Mesenchymal stem cell (in vitro differentiated cells and primary cell): ENCODE measurements around the gene RAB7A.

Experiments used
- DNase-seq: peaks from one replicate; pipeline ENCODE4 v3.0.0-alpha.2; 2013
- H2AFZ ChIP-seq: one replicate; pipeline ENCODE4 v1.6.1; 2013; ENCODE audit warnings: low read depth, mild to moderate bottlenecking, control low read depth, inconsistent platforms, low read length, moderate library complexity
- H2AK5ac ChIP-seq: 2 replicates; pipeline ENCODE4 v1.6.1; 2013; ENCODE audit warnings: low read length, moderate library complexity, mild to moderate bottlenecking, inconsistent platforms; ENCODE audit not compliant: severe bottlenecking
- H2BK120ac ChIP-seq: one replicate; pipeline ENCODE4 v1.6.1; 2013; ENCODE audit warnings: low read depth, mild to moderate bottlenecking, inconsistent platforms, low read length, moderate library complexity
- H2BK12ac ChIP-seq, 2 experiments: one replicate each; pipeline ENCODE4 v1.6.1; 2013; ENCODE audit warnings: inconsistent platforms in 2 of 2, low read length in 2 of 2, mild to moderate bottlenecking in 2 of 2, moderate library complexity in 2 of 2, control low read depth in 1 of 2
- H2BK15ac ChIP-seq: one replicate; pipeline ENCODE4 v1.6.1; 2013; ENCODE audit warnings: mild to moderate bottlenecking, low read depth, inconsistent platforms; ENCODE audit not compliant: poor library complexity, severe bottlenecking
- H2BK5ac ChIP-seq: 2 replicates; pipeline ENCODE4 v1.6.1; 2013; ENCODE audit warnings: low read depth, mild to moderate bottlenecking, low read length, control low read depth, inconsistent platforms; ENCODE audit not compliant: poor library complexity, severe bottlenecking
- H3K14ac ChIP-seq, 2 experiments: one replicate each; pipeline ENCODE4 v1.6.1; 2013; ENCODE audit warnings: inconsistent platforms in 2 of 2, low read length in 2 of 2, control low read depth in 1 of 2, mild to moderate bottlenecking in 1 of 2, moderate library complexity in 1 of 2
- H3K18ac ChIP-seq, 2 experiments: one replicate each; pipeline ENCODE4 v1.6.1; 2013; ENCODE audit warnings: inconsistent platforms in 2 of 2, low read length in 2 of 2, control low read depth in 1 of 2, low read depth in 1 of 2, mild to moderate bottlenecking in 1 of 2
- H3K23ac ChIP-seq, 2 experiments: one replicate each; pipeline ENCODE4 v1.6.1; 2013; ENCODE audit warnings: inconsistent platforms in 2 of 2, low read length in 2 of 2, mild to moderate bottlenecking in 2 of 2, moderate library complexity in 2 of 2, control low read depth in 1 of 2
- H3K27ac ChIP-seq: 2 replicates; pipeline ENCODE4 v1.5.1; 2013; ENCODE audit warnings: mild to moderate bottlenecking, moderate library complexity, low read length, control low read depth, inconsistent platforms; ENCODE audit not compliant: poor library complexity, severe bottlenecking
- H3K27me3 ChIP-seq, 2 experiments: 2 replicates each; pipeline versions ENCODE4 v1.6.1 to v1.7.0; 2013; ENCODE audit warnings: low read length in 2 of 2, mild to moderate bottlenecking in 2 of 2, moderate library complexity in 2 of 2, control low read depth in 1 of 2, inconsistent platforms in 1 of 2; ENCODE audit not compliant: control insufficient read depth in 1 of 2, insufficient read depth in 1 of 2
- H3K36me3 ChIP-seq, 2 experiments: 2 replicates each; pipeline versions ENCODE4 v1.6.1 to v1.7.0; 2013; ENCODE audit warnings: low read length in 2 of 2, control low read depth in 1 of 2, inconsistent platforms in 1 of 2, low read depth in 1 of 2, mild to moderate bottlenecking in 1 of 2; ENCODE audit not compliant: insufficient read depth in 2 of 2, control insufficient read depth in 1 of 2
- H3K4ac ChIP-seq, 2 experiments: one replicate each; pipeline ENCODE4 v1.6.1; 2013; ENCODE audit warnings: inconsistent platforms in 2 of 2, low read length in 2 of 2, mild to moderate bottlenecking in 2 of 2, moderate library complexity in 2 of 2, control low read depth in 1 of 2, low read depth in 1 of 2
- H3K4me1 ChIP-seq: 2 replicates; pipeline ENCODE4 v1.6.1; 2013; ENCODE audit warnings: low read depth, low read length, control low read depth; ENCODE audit not compliant: control insufficient read depth, insufficient read depth
- H3K4me2 ChIP-seq: 2 replicates; pipeline ENCODE4 v1.6.1; 2013; ENCODE audit warnings: low read length, mild to moderate bottlenecking, inconsistent platforms; ENCODE audit not compliant: poor library complexity, severe bottlenecking
- H3K4me3 ChIP-seq, 2 experiments: 2 replicates each; pipeline versions ENCODE4 v1.5.1 to v1.7.0; 2013; ENCODE audit warnings: low read length in 2 of 2, mild to moderate bottlenecking in 2 of 2, control low read depth in 1 of 2, low read depth in 1 of 2; ENCODE audit not compliant: insufficient read depth in 1 of 2
- H3K79me1 ChIP-seq: replicated peaks from 2 replicates; pipeline ENCODE4 v1.6.1; 2013; ENCODE audit warnings: mild to moderate bottlenecking, control low read depth, low read length, inconsistent platforms; ENCODE audit not compliant: poor library complexity, severe bottlenecking
- H3K9ac ChIP-seq: 2 replicates; pipeline ENCODE4 v1.7.0; 2013; ENCODE audit warnings: mild to moderate bottlenecking, low read length, moderate library complexity
- H3K9me3 ChIP-seq: 2 replicates; pipeline ENCODE4 v1.7.0; 2013; ENCODE audit warnings: mild to moderate bottlenecking, low read length; ENCODE audit not compliant: control insufficient read depth
- H4K8ac ChIP-seq: one replicate; pipeline ENCODE4 v1.6.1; 2013; ENCODE audit warnings: inconsistent platforms, mild to moderate bottlenecking, low read length, moderate library complexity
- H4K91ac ChIP-seq: one replicate; pipeline ENCODE4 v1.6.1; 2013; ENCODE audit warnings: mild to moderate bottlenecking, low read length, inconsistent platforms
- WGBS: methylation state at CpG from one replicate; pipeline ENCODE4 v1.1.7; 2013; ENCODE audit warnings: mixed read lengths; 5-methylcytosine and 5-hydroxymethylcytosine counted together

Gene RAB7A

DNA sequence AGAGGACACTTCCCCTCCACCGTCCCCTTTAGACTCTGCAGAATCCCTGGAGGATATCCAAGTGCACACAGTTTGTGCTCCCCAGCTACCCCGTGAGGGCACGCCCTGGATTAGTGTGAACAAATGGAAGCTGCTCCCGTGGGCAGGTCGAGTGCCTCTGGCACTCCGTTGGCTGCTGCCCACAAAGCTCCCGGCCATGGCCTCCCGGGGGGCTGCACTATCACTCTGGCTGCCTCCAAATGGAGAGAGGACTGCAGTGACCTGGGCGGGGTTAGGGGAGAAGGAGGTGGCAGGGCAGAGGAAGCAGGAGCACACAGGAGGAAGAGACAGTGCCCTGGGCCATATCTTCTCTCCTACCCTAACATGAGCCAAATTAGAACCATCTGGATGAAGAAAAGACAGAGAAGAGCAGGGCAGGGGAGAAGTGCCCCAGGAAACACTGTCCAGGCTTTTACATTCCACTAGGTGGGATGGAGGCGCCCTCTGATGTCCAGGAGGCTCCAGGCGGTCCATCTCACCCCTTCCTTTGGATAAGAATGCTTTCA lies 124.0 kb downstream of the RAB7A start:
- H3K27me3 ChIP-seq, result no peaks in the 10 kb centered on the region
- no peak overlapping the region for H3K9ac ChIP-seq
- no peak overlapping the region for H2AK5ac ChIP-seq
- H3K27ac ChIP-seq, result no peak overlapping the region
- WGBS, result 76% methylated on average over 11 of the region's 11 CpGs
- H3K4me3 ChIP-seq, result no peak overlapping the region
- H3K36me3 ChIP-seq, result no peaks in the 10 kb centered on the region
- no peak overlapping the region for H3K4ac ChIP-seq
- H3K9me3 ChIP-seq, result peaks cover 2% of the 10 kb centered on the region
- no peak overlapping the region for H3K14ac ChIP-seq
- no peak overlapping the region for H3K23ac ChIP-seq
- H2AFZ ChIP-seq, result no peak overlapping the region
- H2BK5ac ChIP-seq, result no peak overlapping the region
- no peak overlapping the region for H4K8ac ChIP-seq
- no peak overlapping the region for H2BK120ac ChIP-seq
- H3K18ac ChIP-seq, result no peak overlapping the region
- no peaks in the 10 kb centered on the region for H3K79me1 ChIP-seq
- no peak overlapping the region for H4K91ac ChIP-seq
- DNase-seq, result no peak
- H3K4me1 ChIP-seq, result peaks cover 10% of the 10 kb centered on the region
- H3K4me2 ChIP-seq, result no peak overlapping the region
- H2BK15ac ChIP-seq, result no peak overlapping the region
- no peak overlapping the region for H2BK12ac ChIP-seq

DNA sequence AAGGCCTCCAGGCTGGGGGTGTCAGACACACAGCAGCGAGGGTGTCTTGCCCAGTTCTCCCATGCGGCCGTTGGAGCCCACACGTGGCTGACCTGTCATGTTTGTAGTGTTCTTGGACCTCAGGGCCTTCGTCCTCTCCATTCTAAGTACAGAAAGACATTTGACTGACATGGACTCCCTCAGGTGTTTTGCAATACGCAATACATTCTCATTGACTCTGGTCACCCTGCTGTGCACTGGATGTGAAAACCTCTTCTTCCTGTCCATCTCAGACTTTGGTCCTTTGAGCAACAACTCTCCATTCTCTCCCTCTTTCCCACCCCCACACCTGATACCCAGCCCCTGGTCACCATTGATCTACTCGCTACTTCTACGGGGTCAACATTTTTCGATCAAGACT lies 124.6 kb downstream of the RAB7A start:
- Histone ChIP-seq H2AFZ (no peak overlapping the region), H3K18ac (no peak overlapping the region)
- DNase-seq, result no peak

GRCh38 chr3:128851601-128852000 lies 125.6 kb downstream of the RAB7A start:
- H4K8ac ChIP-seq, result no peak overlapping the region
- no peak overlapping the region for H3K4ac ChIP-seq
- no peak overlapping the region for H2BK120ac ChIP-seq
- peaks cover 2% of the 10 kb centered on the region for H3K9me3 ChIP-seq
- no peak overlapping the region for H2AFZ ChIP-seq
- no peaks in the 10 kb centered on the region for H3K27me3 ChIP-seq
- no peak overlapping the region for H3K4me2 ChIP-seq
- no peak overlapping the region for H3K14ac ChIP-seq
- no peak overlapping the region for H3K27ac ChIP-seq
- H2BK12ac ChIP-seq, result no peak overlapping the region
- no peaks in the 10 kb centered on the region for H3K36me3 ChIP-seq
- DNase-seq, result no peak
- H3K18ac ChIP-seq, result no peak overlapping the region
- no peak overlapping the region for H2AK5ac ChIP-seq
- no peak overlapping the region for H4K91ac ChIP-seq
- H2BK15ac ChIP-seq, result no peak overlapping the region
- H3K23ac ChIP-seq, result no peak overlapping the region
- 74% methylated on average over 3 of the region's 4 CpGs for WGBS
- no peaks in the 10 kb centered on the region for H3K4me1 ChIP-seq
- H3K79me1 ChIP-seq, result no peaks in the 10 kb centered on the region
- no peak overlapping the region for H2BK5ac ChIP-seq
- H3K9ac ChIP-seq, result no peak overlapping the region
- no peak overlapping the region for H3K4me3 ChIP-seq

More for the DNA sequence above, 124.6 kb downstream of the RAB7A start:
- H3K4ac ChIP-seq, result no peak overlapping the region
- no peak overlapping the region for H3K4me3 ChIP-seq
- no peaks in the 10 kb centered on the region for H3K79me1 ChIP-seq
- no peak overlapping the region for H2AK5ac ChIP-seq
- H3K4me2 ChIP-seq, result no peak overlapping the region
- no peak overlapping the region for H4K91ac ChIP-seq
- H2BK5ac ChIP-seq, result no peak overlapping the region
- H3K4me1 ChIP-seq, result peaks cover 6% of the 10 kb centered on the region
- no peaks in the 10 kb centered on the region for H3K36me3 ChIP-seq
- no peaks in the 10 kb centered on the region for H3K27me3 ChIP-seq
- no peak overlapping the region for H3K9ac ChIP-seq
- no peak overlapping the region for H2BK12ac ChIP-seq
- H3K9me3 ChIP-seq, result peaks cover 2% of the 10 kb centered on the region
- no peak overlapping the region for H4K8ac ChIP-seq
- H3K14ac ChIP-seq, result no peak overlapping the region
- H3K23ac ChIP-seq, result no peak overlapping the region
- H2BK15ac ChIP-seq, result no peak overlapping the region
- H3K27ac ChIP-seq, result no peak overlapping the region
- no peak overlapping the region for H2BK120ac ChIP-seq
- 91% methylated on average over 6 of the region's 9 CpGs for WGBS

GRCh38 chr3:128853826-128854225 lies 127.8 kb downstream of the RAB7A start:
- H3K4me3 ChIP-seq, result no peak overlapping the region
- H3K9me3 ChIP-seq, result peaks cover 11% of the 10 kb centered on the region
- H2AFZ ChIP-seq, result no peak overlapping the region
- no peak overlapping the region for H3K14ac ChIP-seq
- no peaks in the 10 kb centered on the region for H3K79me1 ChIP-seq
- H3K23ac ChIP-seq, result no peak overlapping the region
- H2BK12ac ChIP-seq, result no peak overlapping the region
- WGBS, result 78% methylated on average over 5 of the region's 5 CpGs
- no peak overlapping the region for H2BK5ac ChIP-seq
- no peaks in the 10 kb centered on the region for H3K36me3 ChIP-seq
- H3K4me1 ChIP-seq, result no peaks in the 10 kb centered on the region
- no peak overlapping the region for H3K4ac ChIP-seq
- H2BK15ac ChIP-seq, result no peak overlapping the region
- H4K8ac ChIP-seq, result no peak overlapping the region
- DNase-seq, result no peak
- no peak overlapping the region for H2AK5ac ChIP-seq
- no peak overlapping the region for H3K4me2 ChIP-seq
- H3K27me3 ChIP-seq, result no peaks in the 10 kb centered on the region
- no peak overlapping the region for H3K27ac ChIP-seq
- no peak overlapping the region for H3K18ac ChIP-seq
- H4K91ac ChIP-seq, result no peak overlapping the region
- no peak overlapping the region for H2BK120ac ChIP-seq
- no peak overlapping the region for H3K9ac ChIP-seq
